GM04503 (cell line): ENCODE data around the gene TBC1D3C.
"Not testable (repeated sequence)": the region's sequence is repeated elsewhere in the genome, so short reads cannot be mapped to it uniquely, and the experiment has no call there.

Experiments
- DNase-seq: peaks from one replicate; pipeline ENCODE4 v3.0.0-alpha.2; 2012; ENCODE audit warnings: low read depth

The TBC1D3C gene

GRCh38 chr17:38068534-38068933, at the start of gene TBC1D3C:
Gene TBC1D3C (minus strand): TSS chr17:38068634. CDS start chr17:38067066, 1,568 bp downstream.
- not testable (repeated sequence) for DNase-seq

- DNase-seq: not testable (repeated sequence)
These were observed 30.8 kb upstream of the TBC1D3C start for GRCh38 chr17:38099262-38099661.

- not testable (repeated sequence) for DNase-seq
These were observed 25.7 kb upstream of the TBC1D3C start for GRCh38 chr17:38094059-38094694.

GRCh38 chr17:38088120-38088519, 19.7 kb upstream of the TBC1D3C start:
- not testable (repeated sequence) for DNase-seq

GRCh38 chr17:38087344-38087743, 18.9 kb upstream of the TBC1D3C start:
- DNase-seq: not testable (repeated sequence)
